Natural killer cell treated with Interleukin-12 subunit alpha and Interleukin-12 subunit beta and Interleukin-15 and Interleukin-18, amount 100 ng/mL, for 72 hours (primary cell): ENCODE data around the gene CTSV. TPM values are rescaled to one million over a fixed set of nuclear protein-coding genes. Genes with fewer than 3 reads are reported as not detected.
A peak's percentile ranks its signal among the peaks of the same experiment; 100 is the strongest.
"Not testable (repeated sequence)": the region's sequence is repeated elsewhere in the genome, so short reads cannot be mapped to it uniquely, and the experiment has no call there.

Experiments
- ATAC-seq, 2 donors: fragments of 150-1000 bp; cut with Tn5 transposase in 1 of 2; sonication (Bioruptor Pico), chemical (Tn5 transposase) in 1 of 2; 2 replicates each; pipeline ENCODE4 v1.10.0; 2021
- DNase-seq: peaks from one replicate; pipeline ENCODE4 v3.0.0; 2022; ENCODE audit warnings: low spot score
- H3K27ac Mint-ChIP-seq, 2 donors: 1 replicate in 1 of 2; 2 replicates in 1 of 2; pipeline ENCODE4 v1.8.0; 2022; ENCODE audit warnings: mixed read lengths in 2 of 2, mild to moderate bottlenecking in 1 of 2, moderate library complexity in 1 of 2
- H3K27me3 Mint-ChIP-seq, 2 donors: 1 replicate in 1 of 2; 2 replicates in 1 of 2; pipeline ENCODE4 v1.8.0; 2022; ENCODE audit warnings: mixed read lengths in 2 of 2
- H3K36me3 Mint-ChIP-seq: one replicate; pipeline ENCODE4 v1.8.0; 2022; ENCODE audit warnings: mixed read lengths
- H3K4me1 Mint-ChIP-seq, 2 donors: 1 replicate in 1 of 2; 2 replicates in 1 of 2; pipeline ENCODE4 v1.8.0; 2022; ENCODE audit warnings: low read depth in 2 of 2, mixed read lengths in 2 of 2, mild to moderate bottlenecking in 1 of 2
- H3K4me3 Mint-ChIP-seq: one replicate; pipeline ENCODE4 v1.8.0; 2022; ENCODE audit warnings: mixed read lengths
- H3K9me3 Mint-ChIP-seq: 2 replicates; pipeline ENCODE4 v1.8.0; 2022; ENCODE audit warnings: mixed read lengths
- total RNA-seq, 2 donors: library from RNA; stranded (reverse); gene quantifications; one replicate each; pipeline ENCODE4 v1.2.3, GENCODE V29; 2022

CTSV gene
- total RNA-seq, 2 donors from 2014 or later = 0.47 TPM; not detected in 1

DNA sequence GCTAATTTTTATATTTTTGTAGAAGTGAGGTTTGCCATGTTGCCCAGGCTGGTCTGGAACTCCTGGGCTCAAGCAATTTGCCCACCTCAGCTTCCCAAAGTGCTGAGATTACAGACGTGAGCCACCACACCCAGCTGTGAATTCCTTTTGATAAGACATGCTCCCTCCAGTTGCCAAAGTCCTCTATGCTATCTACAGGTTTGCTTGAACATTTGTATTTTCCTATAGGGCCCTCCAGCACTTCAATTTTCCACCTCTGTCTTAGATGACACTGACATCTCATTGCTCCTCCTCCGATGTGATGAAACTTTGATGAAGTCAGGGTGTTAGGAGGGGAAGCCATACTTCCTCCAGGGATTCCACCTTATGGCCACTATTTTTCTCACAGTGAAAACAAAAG is 25.2 kb upstream of the CTSV start:
- H3K27me3 Mint-ChIP-seq = peaks cover 25 to 33% of the 10 kb centered on the region in 2 donors
- ATAC-seq (no peak), DNase-seq (no peak)
- H3K4me3 Mint-ChIP-seq = no peak overlapping the region
- H3K9me3 Mint-ChIP-seq = peaks cover 3% of the 10 kb centered on the region
- H3K27ac Mint-ChIP-seq = no peak overlapping the region
- peaks cover 7% of the 10 kb centered on the region for H3K36me3 Mint-ChIP-seq
- H3K4me1 Mint-ChIP-seq = no peaks in the 10 kb centered on the region

DNA sequence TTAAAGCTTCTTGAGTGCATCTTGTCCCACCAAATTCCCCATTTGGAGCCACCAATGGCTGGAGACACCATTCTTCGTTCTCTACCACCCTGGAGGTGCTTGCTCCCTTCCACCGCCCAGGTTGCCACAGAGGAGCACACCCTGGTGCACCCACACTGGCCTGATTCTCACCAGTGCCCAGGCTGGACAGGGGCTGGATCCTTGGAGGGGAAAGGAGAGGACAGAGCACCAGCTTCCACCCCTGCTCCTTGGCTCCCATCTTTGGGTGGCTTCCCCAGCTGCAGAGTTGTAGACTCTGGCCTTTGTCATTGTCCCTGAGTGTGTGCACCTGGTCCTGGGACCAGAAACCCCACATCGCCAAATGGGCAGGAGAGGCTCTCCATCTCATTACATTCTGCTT is 21.9 kb upstream of the CTSV start:
- DNase-seq = no peak
- Mint-ChIP-seq H3K36me3 (no peaks in the 10 kb centered on the region), H3K27me3 (peaks cover 13 to 17% of the 10 kb centered on the region in 2 donors), H3K27ac (no peak overlapping the region), H3K4me3 (no peak overlapping the region), H3K9me3 (no peaks in the 10 kb centered on the region), H3K4me1 (no peaks in the 10 kb centered on the region)
- ATAC-seq = peak in 1 of 2 donors; percentile 48

GRCh38 chr9:97059626-97060025 is 20.7 kb upstream of the CTSV start:
- no peak for ATAC-seq
- no peaks in the 10 kb centered on the region for H3K9me3 Mint-ChIP-seq

DNA sequence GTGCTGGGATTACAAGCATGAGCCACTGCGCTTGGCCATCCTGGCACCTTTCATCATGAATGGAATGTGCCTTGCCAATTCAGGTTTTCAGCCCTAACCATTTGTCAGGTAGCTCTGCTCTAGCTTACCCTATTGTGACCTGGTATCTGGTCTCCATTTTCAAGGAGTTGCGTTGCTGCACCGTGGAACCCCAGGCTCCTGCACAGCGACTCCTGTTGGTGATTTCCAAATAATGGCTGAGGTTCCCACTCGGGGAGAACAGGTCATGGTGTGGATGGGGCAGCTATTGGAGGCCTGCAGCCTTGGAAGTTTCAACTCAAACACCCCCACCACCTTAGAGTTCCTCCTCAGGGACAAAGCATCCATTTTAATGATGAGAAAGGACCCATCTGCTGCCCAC is 18.7 kb upstream of the CTSV start:
- no peak overlapping the region for H3K27ac Mint-ChIP-seq
- ATAC-seq = no peak
- peaks cover 16 to 34% of the 10 kb centered on the region in 2 donors for H3K27me3 Mint-ChIP-seq
- no peaks in the 10 kb centered on the region for H3K4me1 Mint-ChIP-seq
- DNase-seq = no peak
- no peaks in the 10 kb centered on the region for H3K9me3 Mint-ChIP-seq
- no peak overlapping the region for H3K4me3 Mint-ChIP-seq
- H3K36me3 Mint-ChIP-seq = no peaks in the 10 kb centered on the region

More at GRCh38 chr9:97059626-97060025, 20.7 kb upstream of the CTSV start:
- H3K27me3 Mint-ChIP-seq = peaks cover 13 to 19% of the 10 kb centered on the region in 2 donors
- no peak overlapping the region for H3K27ac Mint-ChIP-seq
- DNase-seq = no peak
- no peak overlapping the region for H3K4me3 Mint-ChIP-seq
- no peaks in the 10 kb centered on the region for H3K36me3 Mint-ChIP-seq
- no peaks in the 10 kb centered on the region for H3K4me1 Mint-ChIP-seq

- peaks cover 22 to 27% of the 10 kb centered on the region in 2 donors for H3K27me3 Mint-ChIP-seq
- not testable (repeated sequence) for DNase-seq, H3K36me3 Mint-ChIP-seq, H3K4me3 Mint-ChIP-seq, H3K9me3 Mint-ChIP-seq, H3K27ac Mint-ChIP-seq, H3K4me1 Mint-ChIP-seq
- peak in 1 of 2 donors; percentile 40 for ATAC-seq
Observed at GRCh38 chr9:97055891-97056290, 16.9 kb upstream of the CTSV start.

DNA sequence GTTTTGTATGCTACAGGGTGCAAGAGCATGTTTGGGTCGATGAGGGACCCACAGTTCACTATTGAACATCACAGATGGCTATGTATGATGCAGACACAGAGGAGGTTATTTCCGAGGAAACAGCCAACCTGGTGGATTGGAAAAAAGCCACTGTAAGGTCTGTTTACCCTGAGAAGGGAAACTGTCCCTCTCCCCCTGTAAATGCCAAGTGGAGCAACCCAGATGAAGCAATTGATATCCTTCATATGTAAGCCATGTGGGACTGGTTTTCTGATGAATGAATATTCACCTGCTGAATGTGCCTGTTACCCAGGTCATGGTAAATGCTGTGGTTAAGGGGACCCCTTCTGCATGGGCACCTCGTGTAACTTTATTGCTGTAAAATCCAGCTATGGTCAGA is 14.8 kb upstream of the CTSV start:
- Mint-ChIP-seq H3K4me1 (no peaks in the 10 kb centered on the region), H3K9me3 (no peaks in the 10 kb centered on the region), H3K27ac (no peak overlapping the region), H3K36me3 (no peaks in the 10 kb centered on the region), H3K4me3 (no peak overlapping the region), H3K27me3 (peaks cover 17 to 20% of the 10 kb centered on the region in 2 donors)
- ATAC-seq (no peak), DNase-seq (peak; percentile 52)

DNA sequence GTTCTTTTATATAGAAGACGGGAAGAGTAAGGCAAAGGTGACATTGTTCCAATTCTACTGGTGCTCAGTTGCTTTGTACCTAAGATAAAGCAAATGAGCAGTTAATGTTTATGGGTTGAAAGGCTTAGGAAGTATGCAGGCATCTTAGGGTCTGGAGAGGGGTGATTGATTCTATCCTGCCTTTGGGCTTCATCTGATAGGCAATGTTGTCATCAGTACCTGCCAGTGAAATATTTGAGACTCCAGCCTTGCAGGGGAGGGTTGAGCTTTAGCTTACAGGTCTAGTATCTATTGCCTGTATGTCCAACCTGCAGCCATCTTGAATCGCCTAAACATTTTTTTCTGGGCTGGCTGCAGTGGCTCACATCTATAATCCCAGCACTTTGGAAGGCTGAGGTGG is 13.8 kb upstream of the CTSV start:
- Mint-ChIP-seq H3K27me3 (peaks cover 17 to 20% of the 10 kb centered on the region in 2 donors), H3K36me3 (no peaks in the 10 kb centered on the region), H3K27ac (no peak overlapping the region), H3K4me1 (no peaks in the 10 kb centered on the region), H3K9me3 (no peaks in the 10 kb centered on the region), H3K4me3 (no peak overlapping the region)
- ATAC-seq = no peak
- no peak for DNase-seq

- peaks cover 30 to 34% of the 10 kb centered on the region in 2 donors for H3K27me3 Mint-ChIP-seq
- H3K4me1 Mint-ChIP-seq = no peaks in the 10 kb centered on the region
- no peak overlapping the region for H3K4me3 Mint-ChIP-seq
- no peak overlapping the region for H3K27ac Mint-ChIP-seq
- no peaks in the 10 kb centered on the region for H3K9me3 Mint-ChIP-seq
- no peak for ATAC-seq
- DNase-seq = peak; percentile 22
- H3K36me3 Mint-ChIP-seq = no peaks in the 10 kb centered on the region
Observed at GRCh38 chr9:97046228-97046627, 7.3 kb upstream of the CTSV start.

DNA sequence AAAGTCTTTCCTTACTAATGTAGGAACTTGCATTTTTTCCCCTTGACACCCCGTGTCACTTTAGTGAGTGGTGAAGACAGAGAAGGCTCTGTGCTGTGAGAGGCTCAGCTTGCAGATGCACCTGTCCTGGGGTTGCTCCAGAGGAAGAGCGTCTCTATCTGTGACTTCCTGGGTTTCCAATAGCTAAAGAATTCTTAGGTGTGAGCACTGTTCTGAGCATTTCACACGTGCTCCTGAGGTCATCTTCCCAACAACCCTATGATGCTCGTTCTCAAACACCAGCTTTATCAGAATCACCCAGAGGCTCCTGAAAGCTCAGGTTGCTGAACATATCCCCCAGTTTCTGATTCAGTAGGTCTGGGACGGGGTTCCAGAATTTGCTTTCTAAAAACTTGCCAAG is 6.4 kb upstream of the CTSV start:
- Mint-ChIP-seq H3K27ac (no peak overlapping the region), H3K36me3 (no peaks in the 10 kb centered on the region), H3K4me3 (no peak overlapping the region), H3K9me3 (no peaks in the 10 kb centered on the region), H3K27me3 (peaks cover 29 to 35% of the 10 kb centered on the region in 2 donors), H3K4me1 (no peaks in the 10 kb centered on the region)
- peak; percentile 8 for DNase-seq
- no peak for ATAC-seq

DNA sequence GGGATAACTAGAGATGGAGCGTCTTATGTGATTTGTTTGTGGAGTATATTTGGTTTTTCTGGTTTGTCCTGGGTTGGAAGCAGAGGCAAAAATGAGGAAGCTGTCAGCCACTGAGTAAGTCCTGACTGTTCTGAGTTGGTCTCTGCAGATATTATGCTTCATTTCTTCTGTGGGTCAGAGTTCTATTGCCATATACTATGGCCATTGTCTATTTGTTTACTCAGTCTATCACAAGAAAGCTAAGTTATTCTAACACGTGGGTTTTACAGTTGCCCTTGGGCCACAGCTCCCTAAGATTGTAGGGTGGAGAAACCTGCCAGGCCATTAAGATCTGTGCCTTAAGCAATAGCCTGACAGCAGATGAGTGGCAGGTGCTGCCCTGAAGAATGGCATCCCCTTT is 3.0 kb upstream of the CTSV start:
- no peaks in the 10 kb centered on the region for H3K9me3 Mint-ChIP-seq
- H3K27me3 Mint-ChIP-seq = peaks cover 45 to 49% of the 10 kb centered on the region in 2 donors
- H3K27ac Mint-ChIP-seq = no peak overlapping the region
- no peaks in the 10 kb centered on the region for H3K36me3 Mint-ChIP-seq
- peaks cover 0 to 2% of the 10 kb centered on the region in 2 donors for H3K4me1 Mint-ChIP-seq
- no peak overlapping the region for H3K4me3 Mint-ChIP-seq
- ATAC-seq (no peak), DNase-seq (peak; percentile 37)

DNA sequence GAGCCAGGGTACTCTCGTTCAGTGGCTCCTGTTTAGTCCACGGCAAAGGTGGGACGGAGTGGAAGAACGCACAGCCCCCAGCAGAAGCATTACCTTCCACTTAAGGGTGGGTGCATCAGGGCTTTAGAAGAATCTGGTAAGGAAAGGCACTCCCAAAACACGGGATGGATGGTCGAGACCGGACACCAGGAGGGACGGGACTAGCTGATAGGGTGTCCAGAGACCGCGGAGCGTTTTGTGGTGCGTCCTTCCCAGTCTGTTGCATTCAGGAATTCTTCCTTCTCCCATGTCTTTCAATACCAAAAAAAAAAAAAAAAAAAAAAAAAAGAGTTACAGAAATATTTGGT is 545 bp upstream of the CTSV start:
- Mint-ChIP-seq H3K4me3 (peak overlapping the region; percentile 76), H3K9me3 (no peaks in the 10 kb centered on the region), H3K27me3 (peaks cover 42 to 43% of the 10 kb centered on the region in 2 donors), H3K27ac (no peak overlapping the region), H3K4me1 (peaks cover 0 to 2% of the 10 kb centered on the region in 2 donors), H3K36me3 (no peaks in the 10 kb centered on the region)
- no peak for ATAC-seq
- no peak for DNase-seq

- DNase-seq, ATAC-seq, H3K4me1 Mint-ChIP-seq, H3K36me3 Mint-ChIP-seq, H3K4me3 Mint-ChIP-seq, H3K9me3 Mint-ChIP-seq, H3K27ac Mint-ChIP-seq: not testable (repeated sequence)
- H3K27me3 Mint-ChIP-seq = peaks cover 10 to 14% of the 10 kb centered on the region in 2 donors
Observed at GRCh38 chr9:97023505-97023904, 15.4 kb downstream of the CTSV start.

- peak overlapping the region; percentile 92 for H3K4me3 Mint-ChIP-seq
- H3K9me3 Mint-ChIP-seq, H3K27me3 Mint-ChIP-seq, H3K36me3 Mint-ChIP-seq: not testable (repeated sequence)
- peak overlapping the region; percentile 77 to 83 for H3K27ac Mint-ChIP-seq
- peak; percentile 85 for DNase-seq
- H3K4me1 Mint-ChIP-seq = peaks cover 9 to 12% of the 10 kb centered on the region in 2 donors
- peak; percentile 98 to 99 for ATAC-seq
Observed at GRCh38 chr9:97013151-97014132, 25.5 kb downstream of the CTSV start.

- Mint-ChIP-seq H3K27ac (peak overlapping the region; percentile 75 to 77), H3K4me3 (peak overlapping the region; percentile 92), H3K4me1 (peaks cover 9 to 12% of the 10 kb centered on the region in 2 donors)
- not testable (repeated sequence) for DNase-seq, H3K36me3 Mint-ChIP-seq, H3K9me3 Mint-ChIP-seq, H3K27me3 Mint-ChIP-seq
- peak; percentile 75 to 77 for ATAC-seq
Observed at GRCh38 chr9:97012617-97013016, 26.3 kb downstream of the CTSV start.
